ENCODE data around the gene GYS2.

The GYS2 gene

GRCh38 chr12:21583587-21583986 lies 21.1 kb downstream of the GYS2 start:
- no peaks in the 10 kb centered on the region for H3K27me3 ChIP-seq
- H3K36me3 ChIP-seq: no peaks in the 10 kb centered on the region
- TF ChIP-seq CTCF (IDR thresholded peaks at IDR 0.05): no peak
- no peaks in the 10 kb centered on the region for H3K4me1 ChIP-seq (ENCODE audit: control insufficient read depth in 1 of 2, insufficient read depth in 1 of 2, low read depth in 1 of 2, low read length in 1 of 2)
- no peak overlapping the region for H3K4me3 ChIP-seq (ENCODE audit: low read depth in 1 of 2, low read length in 1 of 2)
- H3K27ac ChIP-seq: no peak overlapping the region
- H3K9me3 ChIP-seq: no peaks in the 10 kb centered on the region

GRCh38 chr12:21580748-21581516 lies 23.7 kb downstream of the GYS2 start:
- Histone ChIP-seq H3K36me3 (no peaks in the 10 kb centered on the region), H3K27me3 (no peaks in the 10 kb centered on the region), H3K4me1 (ENCODE audit: control insufficient read depth in 1 of 2, insufficient read depth in 1 of 2, low read depth in 1 of 2, low read length in 1 of 2) (no peaks in the 10 kb centered on the region), H3K4me3 (ENCODE audit: low read depth in 1 of 2, low read length in 1 of 2) (no peak overlapping the region), H3K27ac (no peak overlapping the region), H3K9me3 (no peaks in the 10 kb centered on the region)
- TF ChIP-seq CTCF (IDR thresholded peaks at IDR 0.05): no peak

GRCh38 chr12:21577516-21577915 lies 27.1 kb downstream of the GYS2 start:
- H3K4me3 ChIP-seq (ENCODE audit: low read depth in 1 of 2, low read length in 1 of 2): no peak overlapping the region
- H3K27me3 ChIP-seq: no peaks in the 10 kb centered on the region
- H3K9me3 ChIP-seq: no peaks in the 10 kb centered on the region
- no peaks in the 10 kb centered on the region for H3K4me1 ChIP-seq (ENCODE audit: control insufficient read depth in 1 of 2, insufficient read depth in 1 of 2, low read depth in 1 of 2, low read length in 1 of 2)
- no peak for TF ChIP-seq CTCF (IDR thresholded peaks at IDR 0.05)
- H3K27ac ChIP-seq: no peak overlapping the region
- no peaks in the 10 kb centered on the region for H3K36me3 ChIP-seq

- no peak for TF ChIP-seq CTCF (IDR thresholded peaks at IDR 0.05)
- Histone ChIP-seq H3K27me3 (no peaks in the 10 kb centered on the region), H3K9me3 (no peaks in the 10 kb centered on the region), H3K4me3 (ENCODE audit: low read depth in 1 of 2, low read length in 1 of 2) (no peak overlapping the region), H3K27ac (no peak overlapping the region), H3K4me1 (ENCODE audit: control insufficient read depth in 1 of 2, insufficient read depth in 1 of 2, low read depth in 1 of 2, low read length in 1 of 2) (no peaks in the 10 kb centered on the region), H3K36me3 (no peaks in the 10 kb centered on the region)
Measured at GRCh38 chr12:21576431-21576830, 28.2 kb downstream of the GYS2 start.

- Histone ChIP-seq H3K27ac (no peak overlapping the region), H3K4me1 (ENCODE audit: control insufficient read depth in 1 of 2, insufficient read depth in 1 of 2, low read depth in 1 of 2, low read length in 1 of 2) (no peaks in the 10 kb centered on the region), H3K36me3 (no peaks in the 10 kb centered on the region), H3K27me3 (no peaks in the 10 kb centered on the region), H3K9me3 (no peaks in the 10 kb centered on the region), H3K4me3 (ENCODE audit: low read depth in 1 of 2, low read length in 1 of 2) (no peak overlapping the region)
- no peak for TF ChIP-seq CTCF (IDR thresholded peaks at IDR 0.05)
Measured at GRCh38 chr12:21573733-21574358, 30.8 kb downstream of the GYS2 start.
